GM21360 (cell line): Measurements from ENCODE around the gene SMDT1.
"Not testable (repeated sequence)": the region's sequence is repeated elsewhere in the genome, so short reads cannot be mapped to it uniquely, and the experiment has no call there.

Experiments
- ATAC-seq: cut with Tn5 transposase; IDR thresholded peaks from one replicate; pipeline ENCODE4 v1.9.1; 2021; ENCODE audit warnings: mild to moderate bottlenecking, moderate library complexity; ENCODE audit not compliant: unreplicated experiment

The SMDT1 gene

GRCh38 chr22:42108848-42109247 is 29.3 kb downstream of the SMDT1 start:
- no peak for ATAC-seq

GRCh38 chr22:42111798-42112197 is 32.3 kb downstream of the SMDT1 start:
- no peak for ATAC-seq

GRCh38 chr22:42112793-42113192 is 33.3 kb downstream of the SMDT1 start:
- not testable (repeated sequence) for ATAC-seq

- ATAC-seq: no peak
Measured at GRCh38 chr22:42114721-42115120, 35.2 kb downstream of the SMDT1 start.

- not testable (repeated sequence) for ATAC-seq
Measured at GRCh38 chr22:42115420-42115830, 35.9 kb downstream of the SMDT1 start.

- ATAC-seq: no peak
Measured at GRCh38 chr22:42116848-42117424, 37.4 kb downstream of the SMDT1 start.

GRCh38 chr22:42120231-42121021 is 40.9 kb downstream of the SMDT1 start:
- not testable (repeated sequence) for ATAC-seq

- ATAC-seq: not testable (repeated sequence)
Measured at GRCh38 chr22:42123529-42123928, 44.0 kb downstream of the SMDT1 start.

- no peak for ATAC-seq
Measured at GRCh38 chr22:42127606-42128005, 48.1 kb downstream of the SMDT1 start.

- ATAC-seq: not testable (repeated sequence)
Measured at GRCh38 chr22:42128007-42128406, 48.5 kb downstream of the SMDT1 start.

- ATAC-seq: not testable (repeated sequence)
Measured at GRCh38 chr22:42128776-42129694, 49.5 kb downstream of the SMDT1 start.

GRCh38 chr22:42130182-42130581 is 50.7 kb downstream of the SMDT1 start:
- ATAC-seq: not testable (repeated sequence)

- not testable (repeated sequence) for ATAC-seq
Measured at GRCh38 chr22:42130639-42131431, 51.3 kb downstream of the SMDT1 start, which contains the start of gene CYP2D6. Gene CYP2D6, minus strand, starts transcription at chr22:42130810. Its CDS starts 19 bp downstream, at chr22:42130791.

GRCh38 chr22:42131562-42131961 is 52.1 kb downstream of the SMDT1 start:
- no peak for ATAC-seq

- no peak for ATAC-seq
Measured at GRCh38 chr22:42132457-42132856, 53.0 kb downstream of the SMDT1 start.
